GM21423 (cell line): ENCODE data around the gene TBC1D9.
A peak's percentile ranks its signal among the peaks of the same experiment; 100 is the strongest.

Experiments
- ATAC-seq: cut with Tn5 transposase; IDR thresholded peaks from one replicate; pipeline ENCODE4 v1.9.1; 2021; ENCODE audit warnings: mild to moderate bottlenecking, moderate library complexity; ENCODE audit not compliant: unreplicated experiment

Gene TBC1D9

DNA sequence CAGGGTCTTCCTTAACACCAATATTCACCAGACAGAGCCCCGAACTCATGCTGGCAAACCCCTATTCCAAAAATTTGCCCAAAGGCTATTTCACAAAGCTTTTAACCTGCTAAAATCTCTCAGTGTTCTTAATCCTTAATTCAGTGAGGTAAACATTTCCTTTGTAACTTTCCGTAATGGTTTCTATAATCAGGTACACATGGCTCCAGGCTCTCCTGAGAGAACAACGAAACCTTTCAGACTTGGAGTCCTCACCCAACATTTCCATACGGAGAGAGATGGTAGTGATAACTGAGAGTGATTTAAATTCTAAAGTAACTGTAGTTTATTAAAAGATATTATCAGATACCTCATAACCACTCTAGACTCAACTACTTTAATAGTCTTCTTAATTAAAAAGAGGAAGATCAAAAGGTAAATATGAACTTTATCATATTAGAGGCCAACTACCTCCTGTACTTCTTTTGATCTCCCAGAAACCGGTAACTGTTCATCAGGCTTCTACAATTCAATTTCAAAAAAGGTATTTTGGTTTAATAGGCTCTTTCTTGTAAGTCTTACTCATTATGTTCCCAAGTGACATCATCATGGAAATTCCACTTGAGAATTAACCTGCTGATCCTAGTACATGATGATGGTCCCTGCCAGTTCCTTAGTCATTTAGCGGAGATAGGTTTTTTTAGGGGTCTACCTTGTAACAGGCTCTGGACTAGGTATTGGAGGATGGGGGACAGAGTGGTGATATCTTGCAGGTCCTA is 96.1 kb downstream of the TBC1D9 start:
- ATAC-seq: no peak

DNA sequence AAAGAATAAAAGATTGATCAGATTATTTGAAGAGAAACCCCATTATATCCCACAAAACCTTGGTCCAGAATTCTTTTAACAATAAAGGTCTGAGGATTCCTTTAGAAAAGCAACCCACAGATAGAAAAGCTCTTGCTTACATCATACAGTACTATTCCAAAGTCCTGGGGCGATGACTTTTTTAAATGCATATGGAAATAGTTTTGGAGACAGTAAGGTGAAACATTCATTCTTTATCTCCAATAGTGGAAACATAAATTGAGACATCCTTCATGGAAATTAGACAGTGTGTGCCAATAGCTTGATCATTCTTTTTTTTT is 101.7 kb downstream of the TBC1D9 start:
- no peak for ATAC-seq

GRCh38 chr4:140653718-140654494 is 102.3 kb downstream of the TBC1D9 start:
- ATAC-seq: no peak

DNA sequence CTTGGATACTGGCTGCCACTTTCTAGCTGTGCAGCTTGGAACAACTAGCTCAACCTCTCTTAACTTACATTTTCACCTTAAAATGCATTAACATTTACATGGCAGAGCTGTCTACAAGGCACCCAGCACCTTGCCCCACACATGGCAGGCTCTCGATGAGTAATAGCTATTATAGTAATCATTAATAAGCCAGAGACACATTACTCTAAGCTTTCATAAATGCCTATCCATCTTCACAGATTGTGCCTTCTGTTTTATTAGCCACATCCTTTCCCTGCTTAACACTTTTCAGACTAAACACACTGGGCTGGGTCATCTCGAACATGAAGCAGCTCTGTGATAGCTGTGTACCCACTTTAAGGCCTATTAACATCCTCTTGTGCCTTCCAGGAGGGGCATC is 103.6 kb downstream of the TBC1D9 start:
- no peak for ATAC-seq

GRCh38 chr4:140648716-140649308 is 107.4 kb downstream of the TBC1D9 start:
- no peak for ATAC-seq

DNA sequence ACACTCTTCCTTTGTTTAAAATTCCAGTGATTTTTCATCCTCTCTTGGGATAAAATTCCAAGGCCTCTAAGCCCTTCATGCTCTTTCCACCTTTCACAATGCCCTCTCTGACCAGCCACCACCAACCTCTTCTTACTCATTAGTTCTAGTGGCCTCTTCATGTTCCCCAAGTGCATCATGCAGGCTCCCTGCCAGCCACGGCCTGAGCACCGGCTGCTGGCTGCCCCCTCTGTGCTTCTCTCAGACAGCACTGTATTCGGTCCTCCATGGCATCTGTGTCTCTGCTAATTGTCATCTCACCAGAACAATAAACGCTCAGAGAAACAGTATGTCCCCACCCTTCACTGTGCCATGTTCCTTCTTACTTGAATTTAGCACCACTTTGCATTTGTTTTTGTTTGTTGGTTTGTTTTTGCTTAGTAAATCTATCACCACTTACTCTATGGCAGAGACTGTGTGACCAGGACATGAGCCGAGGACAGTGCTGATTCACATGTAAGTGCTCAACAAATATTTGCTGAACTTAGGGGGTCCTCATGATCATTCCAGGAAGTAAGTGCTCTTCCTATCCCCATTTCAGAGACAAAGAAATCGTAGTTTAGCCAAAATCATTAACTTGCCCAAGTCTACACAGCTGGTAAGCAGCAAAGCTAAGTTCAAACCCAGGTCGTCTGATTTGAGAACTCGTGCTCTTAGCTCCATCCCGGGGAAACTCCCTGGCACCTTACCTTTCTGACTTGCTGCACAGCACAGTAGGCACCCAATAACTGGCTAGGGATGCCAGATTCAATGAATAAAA is 110.4 kb downstream of the TBC1D9 start:
- no peak for ATAC-seq

- no peak for ATAC-seq
Measured at GRCh38 chr4:140645196-140645595, 111.0 kb downstream of the TBC1D9 start.

DNA sequence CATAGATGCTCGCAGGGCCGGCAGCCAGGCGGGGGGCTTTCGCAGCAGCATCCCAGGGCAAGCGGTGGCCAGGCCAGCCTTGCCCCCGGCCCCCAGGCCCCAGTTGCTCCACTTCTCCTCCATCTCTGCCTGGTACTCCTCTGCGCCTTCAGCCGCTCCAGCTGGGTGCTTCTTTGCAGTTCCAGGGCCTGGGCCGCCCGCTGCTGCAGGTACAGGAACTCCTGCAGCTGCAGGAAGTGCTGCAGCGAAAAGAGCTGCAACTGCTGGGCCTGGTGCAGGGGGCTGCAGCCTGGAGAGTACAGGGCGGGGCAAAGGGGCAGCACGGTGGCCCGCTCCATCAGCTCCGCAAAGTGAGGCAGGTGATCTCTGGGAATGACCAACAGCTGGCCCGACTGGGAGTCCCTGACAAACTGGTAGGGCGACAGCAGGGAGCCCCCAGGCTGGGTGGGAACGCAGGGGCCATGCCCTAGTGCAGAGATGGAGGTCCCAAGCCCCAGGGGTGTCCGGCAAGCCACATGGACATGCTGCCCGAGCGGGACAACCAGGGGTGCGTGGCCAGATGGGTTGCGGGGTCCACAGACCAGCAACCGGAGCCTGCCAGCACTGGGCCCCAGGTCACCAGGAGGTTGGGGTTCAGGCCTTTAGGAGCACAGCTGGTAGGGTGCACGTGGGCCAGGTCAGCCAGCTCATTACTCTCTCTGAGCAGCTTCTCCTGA is 111.6 kb downstream of the TBC1D9 start:
- no peak for ATAC-seq

GRCh38 chr4:140643571-140644055 is 112.6 kb downstream of the TBC1D9 start:
- ATAC-seq: no peak

GRCh38 chr4:140642674-140643437 is 113.3 kb downstream of the TBC1D9 start:
- ATAC-seq: no peak

GRCh38 chr4:140641789-140642439 is 114.3 kb downstream of the TBC1D9 start:
- ATAC-seq: no peak

GRCh38 chr4:140641105-140641555 is 115.1 kb downstream of the TBC1D9 start:
- no peak for ATAC-seq

DNA sequence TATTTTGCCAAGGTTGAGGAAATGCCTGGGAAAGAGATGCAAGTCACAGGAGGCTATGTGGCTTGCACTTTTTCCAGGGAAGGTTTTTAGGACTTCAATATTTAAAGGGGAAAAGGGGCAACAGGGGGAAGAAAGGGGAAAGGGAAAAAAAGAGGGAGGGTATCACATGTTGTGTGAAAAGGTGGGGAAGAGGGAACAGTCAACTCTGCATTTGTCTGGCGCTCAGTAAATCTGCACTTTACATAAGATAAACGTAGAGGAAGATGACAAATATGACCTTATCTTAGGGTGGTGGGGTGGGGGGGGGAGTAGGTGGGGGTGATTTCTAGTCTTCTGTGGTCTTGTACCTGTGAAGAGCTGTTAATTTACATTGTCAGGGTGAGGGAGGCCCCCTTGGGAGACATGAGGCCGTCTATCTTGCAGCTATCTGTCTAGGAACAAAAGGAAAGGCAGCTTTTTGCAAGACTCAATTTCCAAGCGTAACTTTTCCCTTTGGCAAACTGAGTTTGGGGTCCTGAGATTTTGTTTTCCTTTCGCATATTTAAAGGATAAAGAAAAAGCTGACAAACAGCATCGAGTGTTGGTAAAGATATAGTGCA is 115.9 kb downstream of the TBC1D9 start:
- no peak for ATAC-seq

- no peak for ATAC-seq
Measured at GRCh38 chr4:140639066-140639465, 117.1 kb downstream of the TBC1D9 start.

- peak; percentile 80 for ATAC-seq
Measured at GRCh38 chr4:140637836-140638235, 118.3 kb downstream of the TBC1D9 start.

DNA sequence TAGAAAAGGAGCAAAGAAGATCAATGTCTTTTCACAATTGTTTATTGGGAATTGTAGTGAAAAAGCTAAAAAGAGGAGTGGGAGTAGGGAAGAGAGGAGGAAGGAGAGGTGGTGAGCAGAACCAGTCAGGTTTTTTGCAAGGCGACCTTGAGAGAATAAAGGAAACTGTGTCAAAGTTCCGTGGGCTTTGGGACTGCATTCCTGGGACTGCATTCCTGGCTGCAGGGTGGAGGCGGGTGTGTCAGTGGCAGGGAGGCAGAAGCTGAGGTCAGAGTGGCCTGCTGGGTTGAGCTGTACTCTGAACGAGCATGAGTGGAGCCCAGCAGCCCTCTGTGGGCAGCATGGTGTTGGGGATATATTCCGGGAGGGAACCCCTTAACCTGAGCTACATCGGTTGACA is 120.6 kb downstream of the TBC1D9 start:
- ATAC-seq: no peak

DNA sequence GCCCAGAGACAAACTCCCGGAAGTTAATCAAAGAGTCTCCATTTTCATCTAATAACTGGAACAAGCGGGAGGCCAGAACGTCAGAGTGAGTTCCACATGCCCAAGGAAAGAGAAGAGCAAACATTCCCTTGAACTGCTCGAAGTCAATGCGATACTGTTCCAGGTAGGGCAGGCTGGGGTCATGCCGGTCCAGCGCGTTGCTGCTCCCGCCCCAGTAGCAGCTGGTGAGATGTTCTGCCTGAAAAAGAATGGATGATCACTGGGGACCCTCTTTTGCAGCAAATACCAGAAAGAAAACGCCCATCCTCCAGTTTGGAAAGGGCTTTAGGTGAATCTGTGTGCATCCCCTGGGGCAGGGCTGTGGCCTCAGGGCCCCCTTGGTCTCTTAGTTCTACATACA is 122.2 kb downstream of the TBC1D9 start:
- ATAC-seq: no peak

GRCh38 chr4:140633124-140633523 is 123.1 kb downstream of the TBC1D9 start:
- no peak for ATAC-seq

DNA sequence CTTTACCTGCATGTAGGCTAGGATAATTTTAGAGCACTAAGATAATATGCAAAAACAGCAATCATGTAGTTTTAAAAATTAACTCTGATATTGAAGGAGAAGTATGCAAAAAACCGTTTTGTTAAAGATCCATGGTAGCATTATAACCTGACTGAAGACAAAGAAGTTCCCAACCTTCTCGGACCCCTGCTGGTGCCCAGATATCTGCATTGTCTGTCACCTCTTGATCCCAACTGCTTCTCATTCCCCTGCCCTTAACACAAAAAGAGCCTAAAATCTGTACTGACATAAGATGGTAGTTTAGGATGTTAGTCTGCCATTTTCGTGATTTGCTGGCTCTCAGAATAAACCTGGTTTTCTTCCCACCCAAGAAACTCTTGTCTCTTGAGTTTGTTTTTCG is 125.9 kb downstream of the TBC1D9 start:
- ATAC-seq: no peak
